EL (cell line): ENCODE results near the gene UVRAG.
"Not testable (repeated sequence)": the region's sequence is repeated elsewhere in the genome, so short reads cannot be mapped to it uniquely, and the experiment has no call there.

ENCODE experiments used
- DNase-seq: peaks from one replicate; pipeline ENCODE4 v3.0.0-alpha.2; 2016

The UVRAG gene

DNA sequence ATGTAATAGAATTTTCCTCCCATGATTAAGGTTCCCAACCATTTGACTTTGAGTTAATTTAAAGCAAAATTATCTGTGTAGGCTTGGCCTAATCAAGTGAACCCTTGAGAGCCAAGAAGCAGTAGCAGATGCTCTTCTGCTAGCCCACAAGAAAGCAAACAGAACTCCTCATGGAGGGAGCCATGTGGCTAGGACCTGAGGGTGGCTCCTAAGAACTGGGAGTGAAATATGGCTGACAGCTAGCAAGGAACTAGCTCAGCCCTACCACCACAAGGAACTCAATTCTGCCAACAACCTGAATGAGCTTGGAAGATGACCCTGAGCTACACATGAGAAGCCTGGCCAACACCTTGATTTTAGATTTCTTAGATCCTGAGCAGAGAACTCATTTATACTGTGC, 223.6 kb downstream of the UVRAG start:
- DNase-seq: no peak

DNA sequence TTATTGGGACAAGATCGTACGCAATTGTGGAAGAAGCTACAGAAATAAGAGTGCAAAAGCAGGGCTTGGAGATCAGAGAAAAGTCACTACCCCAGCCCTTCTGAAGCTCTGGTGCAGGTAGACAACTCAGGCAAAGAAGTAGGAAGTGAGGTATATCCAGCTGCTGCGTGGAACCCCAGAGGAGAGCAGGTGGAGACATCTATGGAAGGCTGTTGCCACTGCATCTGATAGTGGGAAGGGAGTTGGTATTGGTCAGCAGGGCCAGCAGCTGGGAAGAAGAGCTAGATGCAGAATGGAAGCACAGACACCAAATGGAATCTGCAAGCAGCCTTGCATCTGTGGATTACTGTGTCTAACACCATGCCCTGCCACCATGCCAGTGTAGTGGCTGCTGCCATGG, 226.2 kb downstream of the UVRAG start:
- DNase-seq: no peak

DNA sequence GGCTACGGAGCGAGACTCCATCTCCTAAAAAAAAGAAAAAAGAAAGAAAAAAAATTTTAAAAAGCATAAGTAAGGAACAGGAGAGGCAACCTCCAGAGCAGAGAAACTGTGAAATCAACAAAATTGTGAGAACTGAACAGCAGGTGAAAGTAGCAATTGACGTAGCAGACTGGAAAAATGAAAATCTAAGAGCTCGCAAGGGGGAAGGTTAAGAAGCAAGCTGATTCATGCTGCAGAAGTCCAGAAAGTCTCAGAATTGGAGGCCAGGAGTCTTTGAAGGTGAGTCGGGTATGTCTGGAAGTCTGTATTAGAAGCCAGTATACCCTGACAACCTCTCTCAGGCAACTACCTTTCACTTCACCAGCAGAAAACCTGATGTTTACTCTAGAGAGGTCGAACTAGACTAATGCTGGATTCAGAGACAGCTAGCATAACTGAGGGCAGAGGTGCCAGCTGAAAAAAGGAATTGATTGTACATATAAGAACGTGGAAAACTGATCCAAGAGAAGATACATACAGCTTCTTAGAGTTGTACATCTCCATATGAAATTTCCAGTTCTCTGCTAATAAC, 229.8 kb downstream of the UVRAG start:
- DNase-seq: no peak

DNA sequence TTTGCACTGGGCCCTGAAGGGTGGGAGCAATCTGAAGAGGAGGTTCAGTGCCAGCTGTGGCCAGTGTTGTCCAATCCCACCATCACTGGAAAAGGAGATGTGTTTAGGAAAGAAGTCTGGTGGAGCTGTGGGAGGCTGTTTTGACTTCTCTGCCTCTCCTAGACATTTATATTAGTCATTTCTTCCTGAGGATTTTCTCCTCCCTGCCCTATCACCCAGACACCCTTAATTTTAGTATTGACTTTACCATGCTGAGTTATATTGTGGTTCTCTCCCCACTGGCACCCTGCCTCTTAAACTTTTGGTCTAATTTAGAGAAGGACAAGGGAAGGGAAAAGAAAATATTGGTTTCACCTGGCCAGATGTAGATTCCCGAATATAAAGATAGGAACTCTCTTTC, 232.2 kb downstream of the UVRAG start:
- DNase-seq: no peak

DNA sequence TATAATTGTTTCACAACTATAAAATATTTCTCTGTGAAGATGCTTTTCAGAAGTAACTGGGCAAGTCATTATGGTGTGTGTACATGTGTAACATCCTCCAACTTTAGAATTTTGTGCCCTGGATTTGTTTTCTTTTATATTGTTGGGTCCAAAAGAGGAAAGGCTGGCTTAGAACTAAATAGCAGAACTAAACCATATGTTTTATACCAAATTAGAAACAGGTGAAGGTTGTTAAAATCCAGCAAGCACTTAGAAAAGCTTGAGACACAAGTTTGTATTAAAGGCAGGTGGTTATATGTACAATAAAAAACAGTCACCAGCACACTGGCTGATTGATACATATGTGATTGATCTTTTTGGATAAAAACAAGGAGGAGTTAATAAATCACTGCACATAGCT, 232.8 kb downstream of the UVRAG start:
- DNase-seq: no peak

DNA sequence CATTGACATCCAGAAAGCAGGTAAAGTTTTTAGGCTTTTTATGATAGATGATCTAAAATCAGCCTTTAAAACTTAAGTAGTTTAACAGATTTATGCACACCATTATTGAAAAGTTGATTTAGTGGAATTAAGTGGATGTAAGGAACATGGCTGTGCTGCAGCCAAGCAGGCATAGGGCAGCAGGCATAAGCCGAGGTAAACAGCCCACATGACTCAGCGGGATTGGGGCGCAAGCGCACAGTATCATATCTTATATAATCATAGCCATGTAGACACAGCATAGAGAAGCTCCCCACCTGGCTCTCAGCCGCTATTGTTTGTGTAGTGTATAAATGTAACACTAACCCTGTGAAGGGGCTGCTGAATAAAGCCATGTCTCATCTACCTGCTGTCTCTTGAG, 233.8 kb downstream of the UVRAG start:
- DNase-seq: no peak

DNA sequence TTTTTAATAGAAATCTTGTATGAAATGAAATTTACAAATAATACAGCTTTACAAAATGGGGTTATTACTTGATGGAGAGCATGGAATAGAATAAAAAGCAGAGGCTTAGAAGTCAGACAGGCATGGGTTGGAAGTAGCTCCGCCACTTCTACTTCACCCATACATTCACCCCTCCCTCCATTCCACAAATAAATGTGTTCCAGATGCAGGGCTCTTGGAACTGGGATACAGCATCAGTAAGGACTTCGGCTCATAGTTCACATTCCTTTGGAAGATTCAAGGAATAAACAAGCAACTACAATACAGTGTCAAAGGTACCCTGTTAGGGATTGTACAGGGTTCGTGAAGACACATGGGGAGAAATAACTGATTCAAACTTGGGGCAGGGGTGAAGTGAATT, 234.5 kb downstream of the UVRAG start:
- DNase-seq: no peak

DNA sequence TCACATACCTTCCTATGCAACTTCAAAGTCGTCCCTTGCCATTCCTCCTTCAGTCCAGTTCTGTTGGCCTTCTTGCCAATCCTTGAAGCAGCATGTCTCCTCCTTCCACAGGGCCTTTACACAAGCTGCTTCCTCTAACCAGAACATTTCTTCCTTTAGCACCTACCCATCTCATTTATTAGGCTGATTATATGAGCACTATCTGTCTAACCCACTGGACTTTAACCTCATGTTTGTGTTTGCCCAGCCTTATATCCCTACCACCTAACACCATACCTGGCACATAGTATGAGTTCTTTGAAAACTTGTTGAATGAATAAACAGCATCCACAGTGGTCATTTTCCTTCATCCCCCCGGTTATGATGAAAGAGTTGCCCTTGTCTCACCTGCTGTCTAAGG, 236.9 kb downstream of the UVRAG start:
- DNase-seq: no peak

DNA sequence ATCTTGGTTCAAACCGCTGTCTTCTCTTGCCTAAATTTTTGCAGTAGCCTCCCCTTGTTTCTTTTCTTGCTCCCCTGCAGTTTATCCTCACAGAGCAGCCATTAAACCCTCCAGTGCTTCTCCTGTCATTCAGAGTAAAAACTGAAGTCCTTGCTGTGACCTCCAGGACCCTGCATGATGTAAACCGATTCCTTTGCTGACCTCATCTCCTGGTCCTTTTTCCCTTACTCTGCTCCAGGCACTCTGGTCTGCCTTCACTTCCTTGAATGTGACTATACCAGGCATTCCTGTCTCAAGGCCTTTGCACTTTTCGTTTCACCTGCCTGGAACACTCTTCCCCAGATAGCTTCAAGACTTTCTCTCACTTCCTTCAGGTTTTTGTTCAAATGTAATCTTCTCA, 239.3 kb downstream of the UVRAG start:
- no peak for DNase-seq

DNA sequence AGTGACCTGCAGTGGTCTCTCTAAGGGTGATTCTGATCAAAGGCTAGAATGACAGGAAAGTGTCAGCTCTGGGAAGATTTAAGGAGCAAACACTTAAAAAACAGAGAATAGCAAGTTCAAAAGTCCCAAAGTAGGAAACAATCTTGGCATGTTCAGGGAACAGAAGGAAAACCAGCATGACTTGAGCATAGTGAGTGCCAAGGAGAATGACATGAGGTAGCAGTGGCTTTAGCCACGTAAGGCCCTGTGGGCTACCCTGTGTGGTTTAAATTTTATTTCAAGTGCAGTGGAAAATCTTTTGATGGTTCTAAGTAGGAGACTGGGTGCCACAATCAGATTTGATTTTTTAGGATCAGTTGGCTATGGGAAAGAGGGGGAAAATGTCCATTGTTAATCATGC, 241.9 kb downstream of the UVRAG start:
- no peak for DNase-seq

DNA sequence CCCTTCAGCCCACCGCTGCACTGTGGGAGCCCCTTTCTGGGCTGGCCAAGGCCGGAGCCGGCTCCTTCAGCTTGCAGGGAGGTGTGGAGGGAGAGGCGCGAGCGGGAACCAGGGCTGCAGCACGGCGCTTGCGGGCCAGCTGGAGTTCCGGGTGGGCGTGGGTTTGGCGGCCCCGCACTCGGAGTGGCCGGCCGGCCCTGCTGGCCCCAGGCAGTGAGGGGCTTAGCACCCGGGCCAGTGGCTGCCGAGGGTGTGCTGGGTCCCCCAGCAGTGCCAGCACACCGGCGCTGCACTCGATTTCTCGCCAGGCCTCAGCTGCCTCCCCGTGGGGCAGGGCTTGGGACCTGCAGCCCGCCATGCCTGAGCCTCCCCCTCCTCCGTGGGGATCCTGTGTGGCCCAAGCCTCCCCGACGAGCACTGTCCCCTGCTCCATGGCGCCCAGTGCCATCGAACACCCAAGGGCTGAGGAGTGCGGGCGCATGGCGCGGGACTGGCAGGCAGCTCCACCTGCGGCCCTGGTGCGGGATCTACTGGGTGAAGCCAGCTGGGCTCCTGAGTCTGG, 245.5 kb downstream of the UVRAG start:
- DNase-seq: not testable (repeated sequence)

DNA sequence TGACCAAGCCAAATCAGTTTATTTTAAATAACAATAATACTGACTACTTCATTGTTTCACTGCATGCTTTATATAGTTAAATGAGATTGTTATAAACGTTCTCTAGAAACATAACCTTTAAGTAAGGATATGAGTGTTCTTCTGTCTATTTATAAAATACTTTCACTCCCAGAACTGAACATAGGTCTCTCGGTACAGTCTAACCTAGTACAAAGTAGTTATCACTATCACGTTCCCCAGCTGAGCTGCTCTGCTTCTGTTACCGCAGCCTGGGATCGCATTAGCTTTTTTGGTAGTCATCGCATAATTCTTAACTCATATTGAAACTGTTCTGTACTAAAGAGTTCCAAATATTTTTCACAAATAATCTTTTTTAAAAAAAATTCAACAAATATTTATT, 247.7 kb downstream of the UVRAG start:
- no peak for DNase-seq

DNA sequence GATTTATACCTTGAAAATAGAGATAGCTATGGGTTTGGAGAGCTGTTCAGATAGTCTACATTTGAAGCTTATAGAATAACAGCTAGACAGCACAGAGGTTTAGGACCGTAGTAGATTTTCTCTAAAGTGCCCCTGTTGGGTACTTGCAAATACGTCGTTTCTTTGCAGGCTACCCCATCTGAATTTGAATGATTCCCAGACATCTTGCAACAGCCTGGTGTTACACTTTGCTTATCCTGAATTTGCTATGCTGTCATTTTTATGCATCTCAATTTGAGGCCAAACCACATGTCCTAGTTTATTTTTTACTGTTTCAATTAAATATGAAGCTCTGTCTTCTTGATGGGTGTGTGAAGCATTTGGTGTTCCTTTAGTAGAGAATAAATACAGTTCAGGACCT, 249.2 kb downstream of the UVRAG start:
- DNase-seq: no peak

DNA sequence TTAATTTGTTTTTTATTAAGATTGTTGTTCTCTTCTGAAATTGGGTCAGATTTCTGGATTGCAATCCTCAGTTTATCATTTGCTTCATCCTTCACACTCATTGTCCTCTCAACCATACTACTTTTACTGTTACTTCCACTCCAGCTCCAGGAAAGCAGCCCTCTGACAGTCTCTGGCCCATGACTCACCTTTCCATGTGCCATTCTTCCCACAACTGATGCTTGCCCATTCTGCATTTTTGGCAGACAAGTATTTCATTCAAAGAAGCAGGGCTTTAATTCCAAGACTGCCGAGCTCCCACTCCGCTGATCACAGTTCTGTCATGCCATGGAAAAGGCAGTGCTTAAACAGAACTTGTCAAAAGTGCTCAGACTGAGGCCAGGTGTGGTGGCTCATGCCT, 252.1 kb downstream of the UVRAG start:
- peak; percentile 18 for DNase-seq

DNA sequence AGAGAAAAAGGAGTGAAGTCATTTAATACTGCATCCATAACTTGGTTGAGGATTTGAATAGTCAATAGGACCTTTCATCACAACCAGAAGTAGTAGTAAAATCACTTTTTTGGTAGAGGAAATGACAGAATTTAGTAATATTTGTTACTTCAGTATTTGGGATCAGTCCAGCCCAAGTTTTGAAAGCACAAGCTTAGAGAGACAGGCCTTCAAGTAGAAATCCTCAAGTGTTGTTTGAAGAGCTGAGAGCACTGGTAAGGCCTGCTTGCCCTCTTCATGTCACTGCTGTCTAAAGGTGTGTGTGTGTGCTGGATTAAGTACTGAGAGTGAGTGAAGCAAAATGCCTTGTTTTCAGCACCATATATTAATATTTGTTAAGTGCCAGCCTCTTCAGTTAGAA, 254.0 kb downstream of the UVRAG start:
- DNase-seq: no peak

DNA sequence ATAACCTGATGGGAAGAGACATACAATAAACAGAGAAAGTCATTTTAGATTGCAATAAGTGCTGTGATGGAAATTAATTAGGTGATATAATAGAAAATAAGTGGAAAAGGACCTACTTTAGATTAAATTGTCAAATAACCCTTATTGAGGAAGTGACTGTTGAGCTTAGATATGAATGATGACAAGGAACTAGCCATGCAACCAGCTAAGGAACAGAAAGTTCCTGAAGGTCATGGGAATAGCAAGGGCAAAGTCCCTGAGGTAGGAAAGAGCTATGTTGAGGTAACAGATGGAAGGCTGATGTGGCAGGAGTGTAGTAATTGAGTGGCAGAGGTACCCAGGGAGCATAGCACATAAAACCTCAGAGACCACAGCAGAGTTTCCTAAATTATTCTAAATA, 256.1 kb downstream of the UVRAG start:
- no peak for DNase-seq

DNA sequence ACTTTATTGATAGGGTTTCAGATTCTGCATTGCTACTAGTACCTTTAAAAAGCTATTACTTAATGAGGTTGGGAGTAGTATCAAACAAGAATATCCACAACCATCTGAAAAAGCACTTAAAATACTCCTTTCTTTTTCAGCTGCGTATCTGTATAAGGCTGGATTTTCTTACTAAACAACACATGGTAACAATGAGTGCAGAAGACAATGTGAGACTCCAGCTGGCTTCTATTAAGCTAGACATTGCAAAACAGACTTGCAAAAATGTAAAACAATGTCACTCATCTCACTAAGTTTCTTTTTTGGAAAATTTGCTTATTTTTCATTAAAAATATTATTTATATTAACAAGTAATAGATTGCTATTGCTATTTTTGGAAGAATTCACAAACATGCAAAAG, 258.7 kb downstream of the UVRAG start:
- DNase-seq: no peak

DNA sequence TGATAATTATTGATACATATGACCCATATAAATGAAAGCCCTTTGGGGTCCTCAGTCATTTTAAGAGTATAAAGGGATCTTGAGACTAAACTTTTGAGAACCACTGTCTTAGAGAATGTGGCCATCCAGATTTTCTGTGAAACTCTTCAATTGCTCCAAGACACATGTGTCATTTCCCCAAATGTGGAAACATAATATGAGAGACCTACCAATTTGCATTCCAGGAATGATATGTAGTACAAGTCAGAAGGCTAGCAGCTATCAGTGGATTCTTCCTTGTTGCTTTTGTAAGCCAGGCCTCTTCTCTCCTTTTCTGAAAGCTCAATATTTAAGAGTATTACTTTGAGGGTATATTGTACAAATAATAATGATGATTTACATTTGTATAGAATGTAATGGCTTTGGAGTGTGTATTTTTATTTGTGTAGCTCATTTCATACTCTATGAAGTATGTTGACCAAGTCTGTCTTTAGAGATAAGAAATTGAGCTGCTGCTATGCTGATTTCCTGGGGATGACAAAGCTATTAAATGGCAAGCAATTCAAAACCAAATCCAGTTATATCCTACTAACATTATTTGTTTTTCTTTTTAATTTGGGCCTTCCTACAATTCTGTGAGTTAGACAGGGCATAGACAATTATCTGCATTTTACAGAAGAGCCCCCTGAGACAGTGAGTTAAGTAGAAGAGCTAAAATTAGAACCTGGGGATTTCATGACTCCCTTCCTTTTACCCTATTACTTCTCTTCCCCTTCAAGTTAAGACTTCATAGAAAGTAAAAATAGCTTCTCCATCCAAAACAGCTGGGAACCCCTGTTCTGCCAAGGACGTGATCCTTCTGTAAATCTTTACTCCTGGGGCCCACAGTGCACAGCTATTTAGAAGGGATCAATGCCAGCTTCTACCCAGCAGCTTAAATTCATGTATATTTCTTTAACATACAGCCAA, 259.4 kb downstream of the UVRAG start:
- DNase-seq: peak; percentile 67

DNA sequence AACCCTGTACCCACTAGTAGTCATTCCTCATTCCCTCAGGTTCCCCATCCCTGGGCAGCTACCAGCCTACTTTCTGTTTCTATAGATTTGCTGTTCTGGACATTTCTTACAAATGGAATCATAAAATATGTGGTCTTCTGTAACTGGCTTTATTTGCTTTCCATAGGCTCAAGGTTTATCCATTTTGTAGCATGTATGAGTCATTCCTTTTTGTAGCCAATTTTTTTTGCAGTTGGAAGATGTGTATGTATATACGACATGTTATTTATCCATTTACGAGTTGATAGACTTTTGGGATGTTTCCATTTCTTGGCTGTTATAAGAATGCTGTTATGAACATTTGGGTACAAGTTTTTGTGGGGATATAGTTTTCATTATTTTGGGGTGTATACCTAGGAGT, 260.7 kb downstream of the UVRAG start:
- no peak for DNase-seq

DNA sequence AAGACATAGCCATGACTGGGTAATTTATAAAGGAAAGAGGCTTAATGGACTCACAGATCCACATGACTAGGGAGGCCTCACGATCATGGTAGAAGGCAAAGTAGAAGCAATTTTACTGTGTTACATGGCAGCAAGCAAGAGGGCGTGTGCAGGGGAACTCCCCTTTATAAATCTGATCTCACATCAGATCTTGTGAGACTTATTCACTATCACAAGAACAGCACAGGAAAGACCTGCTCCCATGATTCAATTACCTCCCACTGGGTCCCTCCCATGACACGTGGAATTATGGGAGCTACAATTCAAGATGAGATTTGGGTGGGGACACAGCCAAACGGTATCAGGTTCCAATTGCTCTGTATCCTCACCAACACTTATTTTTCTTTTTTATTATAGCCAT, 261.2 kb downstream of the UVRAG start:
- DNase-seq: not testable (repeated sequence)

DNA sequence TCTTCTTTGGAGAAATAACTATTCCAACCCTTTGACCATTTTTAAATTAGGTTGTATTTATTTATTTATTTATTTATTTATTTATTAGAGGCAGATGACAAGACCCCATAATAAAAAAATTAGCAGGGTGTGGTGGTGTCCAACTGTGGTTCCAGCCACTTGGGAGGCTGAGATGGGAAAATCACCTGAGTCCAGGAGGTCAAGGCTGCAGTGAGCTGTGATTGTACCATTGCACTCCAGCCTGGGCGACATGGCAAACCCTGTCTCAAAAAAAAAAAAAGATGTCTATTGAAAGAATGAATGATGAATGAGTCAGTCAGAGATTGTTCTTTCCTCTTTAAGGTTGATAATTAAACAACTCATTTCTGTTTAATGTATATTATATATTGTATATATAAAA, 261.7 kb downstream of the UVRAG start:
- no peak for DNase-seq

DNA sequence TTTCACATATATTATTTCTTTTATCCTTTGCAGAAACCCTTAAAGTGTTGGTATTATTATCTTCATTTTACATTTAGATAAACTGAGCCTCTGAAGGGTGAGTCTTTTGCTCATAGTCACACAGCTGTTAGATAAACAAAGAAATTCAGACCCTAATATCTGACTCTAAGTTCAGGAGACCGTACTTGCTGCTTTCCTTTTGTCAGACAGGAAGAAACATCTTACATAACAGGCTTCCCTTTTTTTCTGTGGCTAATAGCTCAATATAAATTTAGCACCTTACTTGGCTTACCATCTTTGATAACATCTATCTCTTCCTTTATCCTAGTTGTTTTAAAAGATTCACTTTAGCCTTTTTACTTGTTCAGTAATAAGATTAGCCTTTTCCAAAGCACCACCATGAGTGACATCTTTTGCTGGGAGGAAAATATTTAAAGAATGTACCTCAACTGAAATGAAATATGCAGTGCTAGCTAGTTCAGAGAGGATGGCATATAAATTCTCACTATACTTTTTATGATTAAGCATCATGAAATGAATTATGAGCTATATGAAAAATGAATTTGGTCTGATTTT, 262.7 kb downstream of the UVRAG start:
- peak; percentile 50 for DNase-seq

DNA sequence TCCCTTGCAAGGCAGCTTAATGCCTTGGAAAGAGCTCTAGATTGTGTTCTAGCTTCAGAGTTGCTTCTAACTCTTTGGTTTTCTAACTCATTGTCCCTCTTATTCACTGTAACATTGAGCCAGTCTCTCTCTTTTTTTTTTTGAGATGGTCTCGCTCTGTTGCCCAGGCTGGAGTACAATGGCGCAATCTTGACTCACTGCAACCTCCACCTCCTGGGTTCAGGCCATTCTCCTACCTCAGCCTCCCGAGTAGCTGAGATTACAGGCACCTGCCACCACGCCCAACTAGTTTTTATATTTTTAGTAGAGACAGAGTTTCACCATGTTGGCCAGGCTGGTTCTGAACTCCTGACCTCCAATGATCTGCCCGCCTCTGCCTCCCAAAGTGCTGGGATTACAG, 266.1 kb downstream of the UVRAG start:
- not testable (repeated sequence) for DNase-seq
